H1 (cell line): Measurements from ENCODE around the gene MYLK.
"Not testable (repeated sequence)": the region's sequence is repeated elsewhere in the genome, so short reads cannot be mapped to it uniquely, and the experiment has no call there.

Experiments used
- BCL11A ChIP-seq, 2 experiments: IDR thresholded peaks; one replicate each; pipeline ENCODE4 v1.6.1; 2011; ENCODE audit warnings: low read depth in 2 of 2, low read length in 2 of 2, mild to moderate bottlenecking in 2 of 2
- POLR2A ChIP-seq, 2 experiments: IDR thresholded peaks; 1 replicate in 1 of 2; 2 replicates in 1 of 2; pipeline ENCODE4 v1.6.1; 2011; ENCODE audit warnings: low read depth in 2 of 2, low read length in 2 of 2, mild to moderate bottlenecking in 2 of 2; ENCODE audit errors: control extremely low read depth in 1 of 2
- POLR2AphosphoS5 ChIP-seq: IDR thresholded peaks from 2 replicates; pipeline ENCODE4 v1.6.1; 2011; ENCODE audit warnings: low read depth, low read length
- SIN3A ChIP-seq, 2 experiments: IDR thresholded peaks in 1 of 2; conservative IDR thresholded peaks in 1 of 2; 2 replicates each; pipeline ENCODE4 v1.6.1; 2011 to 2012; ENCODE audit warnings: low read length in 2 of 2, improper control_type of control experiment in 1 of 2, low read depth in 1 of 2, mild to moderate bottlenecking in 1 of 2

DNA sequence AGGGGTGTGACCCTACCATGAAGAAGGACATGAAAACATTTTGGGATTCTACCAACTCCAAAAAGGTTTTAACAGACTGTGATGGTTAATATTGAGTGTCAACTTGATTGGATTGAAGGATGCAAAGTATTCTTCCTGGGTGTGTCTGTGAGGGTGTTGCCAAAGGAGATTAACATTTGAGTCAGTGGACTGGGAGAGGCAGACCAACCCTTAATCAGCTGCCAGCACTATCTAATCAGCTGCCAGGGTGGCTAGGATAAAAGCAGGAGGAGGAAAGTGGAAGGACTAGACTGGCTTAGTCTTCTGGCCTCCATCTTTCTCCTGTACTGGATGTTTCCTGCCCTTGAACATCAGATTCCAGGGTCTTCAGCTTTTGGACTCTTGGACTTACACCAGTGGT lies 283.3 kb downstream of the MYLK start:
- TF ChIP-seq SIN3A (conservative IDR thresholded peaks at IDR 0.05 in 1 of 2, IDR thresholded peaks at IDR 0.05 in 1 of 2; ENCODE audit: low read depth in 1 of 2, low read length in 2 of 2); BCL11A (IDR thresholded peaks at IDR 0.05; ENCODE audit: low read depth in 2 of 2, low read length in 2 of 2); POLR2AphosphoS5; POLR2A (IDR thresholded peaks at IDR 0.05; ENCODE audit: control extremely low read depth in 1 of 2, low read depth in 2 of 2, low read length in 2 of 2): not testable (repeated sequence)
